Endothelial cell of hepatic sinusoid (primary cell): Measurements from ENCODE around the gene CACNA1B.

ENCODE experiments used
- in situ Hi-C: cut with HindIII; loops from 2 replicates; pipeline ENCODE4 v1.10.0; 2017; ENCODE audit warnings: low sequenced_read_pairs

The CACNA1B gene

GRCh38 chr9:138067613-138068367 is 190.2 kb downstream of the CACNA1B start:
- in situ Hi-C loops = no loop called here

- in situ Hi-C loops = no loop called here
Measured at GRCh38 chr9:138068601-138069035, 191.0 kb downstream of the CACNA1B start.

- in situ Hi-C loops = no loop called here
Measured at GRCh38 chr9:138069731-138070456, 192.3 kb downstream of the CACNA1B start.

DNA sequence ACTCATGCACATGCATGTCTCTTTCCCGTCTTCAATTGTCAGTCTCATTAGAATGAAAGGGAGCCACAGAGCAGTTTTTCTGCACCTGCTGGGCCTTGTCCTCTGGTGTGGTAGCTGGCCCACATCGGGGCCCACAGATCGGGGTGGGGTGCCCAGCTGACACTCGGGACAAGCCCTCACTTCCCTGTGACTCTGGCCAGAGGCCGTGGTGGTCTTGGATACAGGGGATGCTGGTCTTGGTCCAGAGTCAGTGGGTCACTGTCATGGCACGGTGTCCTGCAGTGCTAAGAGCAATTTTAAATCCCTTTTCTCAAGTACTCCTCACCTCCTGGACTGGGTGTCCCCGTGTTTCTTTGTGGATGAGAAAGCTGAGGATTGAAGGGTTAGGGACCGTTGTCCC is 193.2 kb downstream of the CACNA1B start:
- in situ Hi-C loops = no loop called here

GRCh38 chr9:138071292-138071691 is 193.7 kb downstream of the CACNA1B start:
- in situ Hi-C loops = no loop called here

- in situ Hi-C loops = no loop called here
Measured at GRCh38 chr9:138071731-138072130, 194.1 kb downstream of the CACNA1B start.

- in situ Hi-C loops = no loop called here
Measured at GRCh38 chr9:138072161-138072842, 194.7 kb downstream of the CACNA1B start.

GRCh38 chr9:138072897-138073296 is 195.3 kb downstream of the CACNA1B start:
- in situ Hi-C loops = no loop called here

DNA sequence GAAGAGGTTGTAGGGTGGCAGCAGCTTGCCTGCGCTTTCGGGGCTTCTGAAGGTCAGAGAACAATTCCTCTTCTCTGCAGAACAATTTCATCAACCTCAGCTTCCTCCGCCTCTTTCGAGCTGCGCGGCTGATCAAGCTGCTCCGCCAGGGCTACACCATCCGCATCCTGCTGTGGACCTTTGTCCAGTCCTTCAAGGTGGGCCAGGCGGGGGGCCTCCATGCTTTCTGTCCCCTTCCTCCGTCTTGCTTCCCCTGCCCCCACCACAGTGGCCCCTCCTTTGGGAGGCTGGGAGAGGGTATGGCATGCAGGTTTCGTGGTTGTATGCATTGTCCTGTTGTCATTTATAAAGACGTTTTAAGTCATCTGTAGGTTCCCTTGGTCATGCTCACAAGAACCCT is 195.8 kb downstream of the CACNA1B start:
- in situ Hi-C loops = no loop called here

- in situ Hi-C loops = no loop called here
Measured at GRCh38 chr9:138073808-138074207, 196.2 kb downstream of the CACNA1B start.

GRCh38 chr9:138074516-138074915 is 196.9 kb downstream of the CACNA1B start:
- in situ Hi-C loops = no loop called here

GRCh38 chr9:138075496-138075895 is 197.9 kb downstream of the CACNA1B start:
- in situ Hi-C loops = no loop called here

GRCh38 chr9:138075961-138076649 is 198.5 kb downstream of the CACNA1B start:
- in situ Hi-C loops = no loop called here

- in situ Hi-C loops = no loop called here
Measured at GRCh38 chr9:138076650-138077009, 199.0 kb downstream of the CACNA1B start.

DNA sequence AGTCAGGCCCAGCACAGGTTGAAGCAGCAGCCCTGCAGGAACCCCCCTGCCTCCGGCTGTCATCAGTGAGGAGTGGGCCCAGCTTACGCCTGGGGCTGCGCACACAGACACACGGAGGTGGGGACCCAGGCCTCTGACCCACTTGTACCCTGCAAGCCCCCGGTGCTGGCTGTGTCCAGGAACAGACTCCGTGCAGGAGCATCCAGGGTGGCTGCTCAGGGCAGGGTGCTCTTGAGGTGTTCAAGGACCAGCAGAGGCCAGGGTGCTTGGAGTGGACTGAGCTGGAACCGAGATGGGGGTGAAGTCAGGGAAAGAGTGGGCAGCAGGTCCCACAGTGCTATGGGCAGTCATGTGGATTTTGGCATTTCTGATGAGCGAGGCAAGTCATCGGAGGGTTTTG is 199.5 kb downstream of the CACNA1B start:
- in situ Hi-C loops = no loop called here

GRCh38 chr9:138077898-138078540 is 200.4 kb downstream of the CACNA1B start:
- in situ Hi-C loops = no loop called here

DNA sequence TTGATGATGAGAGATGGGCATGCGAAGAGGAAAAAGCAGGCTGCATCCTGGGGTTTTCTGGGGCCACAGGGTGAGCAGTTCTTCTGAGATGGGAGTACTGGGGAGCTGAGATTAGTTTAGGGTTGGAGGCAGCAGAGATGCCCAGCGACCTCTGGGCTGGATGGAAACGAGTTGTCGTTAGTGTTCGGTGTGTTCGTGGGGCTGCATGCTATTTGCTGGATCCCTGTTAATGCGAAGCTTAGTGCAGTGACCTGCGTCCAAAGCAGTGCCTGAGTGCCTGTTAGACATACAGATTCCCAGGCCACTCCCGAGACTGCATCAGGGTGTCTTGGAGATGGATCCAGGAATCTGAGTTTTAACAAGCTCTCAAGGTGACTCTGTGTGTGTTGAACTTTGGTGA is 201.3 kb downstream of the CACNA1B start:
- in situ Hi-C loops = no loop called here

- in situ Hi-C loops = no loop called here
Measured at GRCh38 chr9:138080979-138081378, 203.4 kb downstream of the CACNA1B start.

DNA sequence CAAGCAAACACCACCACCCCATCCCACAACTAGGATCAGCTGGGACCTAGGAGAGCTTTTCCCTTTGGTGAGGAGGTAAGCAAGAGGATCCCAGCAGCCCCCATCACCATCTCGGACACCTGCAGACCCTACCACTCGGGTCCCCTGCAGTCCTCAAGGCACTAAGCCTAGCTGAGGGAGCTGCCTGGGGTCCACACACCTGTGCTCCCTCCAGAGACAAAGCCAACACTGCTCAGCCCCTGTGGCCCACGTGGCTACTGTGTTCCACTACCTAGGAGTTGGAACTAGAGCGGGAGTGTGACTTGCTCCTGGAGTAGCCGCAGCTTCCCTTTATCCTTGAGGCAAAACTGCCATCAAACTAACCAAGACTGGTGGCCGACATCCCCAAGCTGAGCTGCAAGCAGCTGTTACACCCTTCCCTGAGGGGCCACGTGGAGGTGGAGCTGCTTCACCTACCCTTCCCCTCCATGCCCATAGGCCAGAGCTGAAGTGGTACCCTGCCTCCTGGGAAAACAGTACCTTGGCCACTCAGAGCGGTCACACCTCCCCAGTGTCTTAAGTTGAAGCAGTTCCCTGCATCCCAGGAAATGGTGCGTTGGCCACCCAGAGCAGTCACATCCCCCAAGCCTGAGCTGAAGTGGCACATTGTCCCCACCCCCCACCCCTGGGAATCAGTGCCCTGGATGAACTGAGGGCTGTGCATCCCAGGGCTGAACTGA is 205.5 kb downstream of the CACNA1B start:
- in situ Hi-C loops = no loop called here

DNA sequence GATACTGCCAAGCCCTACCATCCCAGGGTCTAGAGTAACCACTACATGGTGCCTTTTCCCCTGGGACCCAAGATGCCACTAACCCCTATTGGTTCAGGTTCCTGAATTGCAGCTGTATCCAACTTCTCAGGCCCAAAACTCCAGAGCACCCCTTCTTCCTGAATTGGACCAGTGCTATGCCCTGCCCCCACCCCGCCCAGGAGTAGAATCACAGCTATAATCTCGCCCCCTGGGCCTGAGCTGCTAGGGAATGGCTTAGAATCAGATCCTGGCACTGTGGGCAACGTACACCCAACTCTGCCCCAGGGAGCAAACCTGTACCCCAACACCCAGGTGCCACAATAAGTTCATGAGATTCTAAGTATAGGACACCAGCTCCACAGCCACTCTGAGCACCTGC is 206.3 kb downstream of the CACNA1B start:
- in situ Hi-C loops = no loop called here
